Putamen (tissue), 1 donor: ENCODE data around the gene PRSS21.
A peak's percentile ranks its signal among the peaks of the same experiment; 100 is the strongest.

Experiments
- DNase-seq: peaks from one replicate; pipeline ENCODE4 v3.0.0-alpha.2; 2016; ENCODE audit warnings: low spot score

Gene PRSS21

GRCh38 chr16:2816751-2817339 lies at the start of gene PRSS21:
Gene PRSS21 (plus strand): TSS chr16:2817237. CDS start chr16:2817269, 32 bp downstream.
- no peak for DNase-seq

- DNase-seq: peak; percentile 33
Measured at GRCh38 chr16:2767891-2768290, 49.1 kb upstream of the PRSS21 start.

- no peak for DNase-seq
Measured at GRCh38 chr16:2768403-2769089, 48.5 kb upstream of the PRSS21 start.

- no peak for DNase-seq
Measured at GRCh38 chr16:2769100-2769529, 47.9 kb upstream of the PRSS21 start.

- no peak for DNase-seq
Measured at GRCh38 chr16:2769675-2770056, 47.4 kb upstream of the PRSS21 start.

- DNase-seq: no peak
Measured at GRCh38 chr16:2770057-2770951, 46.7 kb upstream of the PRSS21 start.

GRCh38 chr16:2771496-2772402 lies 45.3 kb upstream of the PRSS21 start:
- no peak for DNase-seq

- DNase-seq: no peak
Measured at GRCh38 chr16:2773188-2773968, 43.7 kb upstream of the PRSS21 start.

GRCh38 chr16:2774161-2774891 lies 42.7 kb upstream of the PRSS21 start:
- DNase-seq: no peak

GRCh38 chr16:2775131-2775716 lies 41.8 kb upstream of the PRSS21 start:
- no peak for DNase-seq

- DNase-seq: no peak
Measured at GRCh38 chr16:2775765-2776499, 41.1 kb upstream of the PRSS21 start.

- peak; percentile 17 for DNase-seq
Measured at GRCh38 chr16:2776500-2777139, 40.4 kb upstream of the PRSS21 start.

- peak; percentile 84 for DNase-seq
Measured at GRCh38 chr16:2777231-2777902, 39.7 kb upstream of the PRSS21 start, which contains the start of gene ELOB. Gene ELOB (minus strand): TSS chr16:2777280. CDS start chr16:2777239, 41 bp downstream.

- DNase-seq: no peak
Measured at GRCh38 chr16:2777903-2778629, 39.0 kb upstream of the PRSS21 start.

- no peak for DNase-seq
Measured at GRCh38 chr16:2778630-2778958, 38.4 kb upstream of the PRSS21 start.

- DNase-seq: no peak
Measured at GRCh38 chr16:2779151-2779920, 37.7 kb upstream of the PRSS21 start.
